Panc1 (cell line): ENCODE measurements around the gene ABCF3. TPM values are rescaled to one million over a fixed set of nuclear protein-coding genes. Genes with fewer than 3 reads are reported as not detected.

Experiments
- ATAC-seq: fragments of 200-7000 bp; cut with Tn5 transposase; 2 replicates; pipeline ENCODE4 v1.9.1; 2020; ENCODE audit warnings: mild to moderate bottlenecking, moderate library complexity
- BruUV-seq: library from RNA; stranded (reverse); fragments of 400-500 nt; replicated peaks from 2 replicates; lab custom pipeline; 2021; lab: Mats Ljungman, UMichigan
- CTCF ChIA-PET: fragments of 300-600 bp; sonication (Branson Sonifier 250); formaldehyde crosslinking; loops from one replicate; lab custom pipeline; 2022; ENCODE audit warnings: antibody characterized with exemption; lab: Charles Lee
- POLR2A ChIA-PET: fragments of 300-600 bp; sonication (Branson Sonifier 250); formaldehyde crosslinking; loops from one replicate; lab custom pipeline; 2022; ENCODE audit warnings: antibody characterized with exemption; lab: Charles Lee
- DNase-seq: peaks from one replicate; pipeline ENCODE4 v3.0.0-alpha.2; 2010; ENCODE audit warnings: low read depth, low spot score
- H3K27ac ChIP-seq: 2 replicates; pipeline ENCODE4 v1.5.1; 2011; ENCODE audit warnings: mild to moderate bottlenecking, low read length, inconsistent platforms
- H3K27me3 ChIP-seq: fragments of 200-500 bp; sonication (Bioruptor generic); 2 replicates; pipeline ENCODE4 v1.6.0; 2014; ENCODE audit warnings: low read length, inconsistent platforms; ENCODE audit not compliant: control insufficient read depth, insufficient read depth
- H3K36me3 ChIP-seq: fragments of 200-500 bp; sonication (Bioruptor generic); 2 replicates; pipeline ENCODE4 v1.5.1; 2014; ENCODE audit warnings: inconsistent platforms, mild to moderate bottlenecking, low read length, moderate library complexity; ENCODE audit not compliant: control insufficient read depth, insufficient read depth
- H3K4me1 ChIP-seq: 2 replicates; pipeline ENCODE4 v1.5.1; 2011; ENCODE audit warnings: inconsistent platforms, mild to moderate bottlenecking, low read length, moderate library complexity; ENCODE audit not compliant: control insufficient read depth, insufficient read depth
- H3K4me3 ChIP-seq, 2 experiments: 2 replicates each; pipeline ENCODE4 v1.5.1; 2011 to 2012; ENCODE audit warnings: low read depth in 2 of 2, low read length in 2 of 2, mild to moderate bottlenecking in 2 of 2, inconsistent platforms in 1 of 2, moderate library complexity in 1 of 2
- H3K9me3 ChIP-seq: fragments of 200-500 bp; sonication (Bioruptor generic); 2 replicates; pipeline ENCODE4 v1.5.1; 2014; ENCODE audit warnings: low read depth, mild to moderate bottlenecking, inconsistent platforms, low read length, moderate library complexity; ENCODE audit not compliant: control insufficient read depth, insufficient read depth
- CTCF ChIP-seq: fragments of 450-650 bp; IDR thresholded peaks from 2 replicates; pipeline ENCODE4 v1.5.1; 2017; ENCODE audit warnings: mild to moderate bottlenecking
- POLR2AphosphoS5 ChIP-seq: IDR thresholded peaks from 2 replicates; pipeline ENCODE4 v1.6.1; 2012; ENCODE audit warnings: mild to moderate bottlenecking, low read depth, low read length, moderate library complexity
- REST ChIP-seq, 2 experiments: IDR thresholded peaks; 2 replicates each; pipeline ENCODE4 v1.6.1; 2011 to 2012; ENCODE audit warnings: low read depth in 2 of 2, control low read depth in 1 of 2, low read length in 1 of 2, mild to moderate bottlenecking in 1 of 2, moderate library complexity in 1 of 2; ENCODE audit not compliant: insufficient read depth in 1 of 2
- SIN3A ChIP-seq: IDR thresholded peaks from 2 replicates; pipeline ENCODE4 v1.6.1; 2012; ENCODE audit warnings: low read depth, mild to moderate bottlenecking, low read length, moderate library complexity, borderline replicate concordance; ENCODE audit not compliant: insufficient read depth
- TCF7L2 ChIP-seq: IDR thresholded peaks from 2 replicates; pipeline ENCODE4 v1.6.1; 2011; ENCODE audit warnings: mild to moderate bottlenecking, low read depth, low read length, inconsistent platforms
- in situ Hi-C: cut with HindIII; loops from 2 replicates; pipeline ENCODE4 v1.10.0; 2016; ENCODE audit warnings: low sequenced_read_pairs, low pct_unique_long_range_greater_than_20kb
- intact Hi-C: fragments of 100-400 bp; cut with micrococcal nuclease; formaldehyde crosslinking; loops from one replicate; pipeline ENCODE4 v1.10.0; 2022; ENCODE audit not compliant: unreplicated experiment
- total RNA-seq: library from RNA; stranded (reverse); gene quantifications from one replicate; pipeline ENCODE4 v1.2.1, GENCODE V29; 2021; ENCODE audit not compliant: unreplicated experiment

Gene ABCF3
- total RNA-seq, 1 experiment from 2014 or later = 101 TPM

- TSS peak; percentile 97 for BruUV-seq
- TF ChIP-seq CTCF (no peak), REST (IDR thresholded peaks at IDR 0.05; ENCODE audit: insufficient read depth in 1 of 2, low read depth in 2 of 2, low read length in 1 of 2) (no peak), SIN3A (peak; percentile 16; the same call in 1 of the 2 replicates), POLR2AphosphoS5 (peak; percentile 94), TCF7L2 (0 out of 2 replicates have a peak, but pooled peaks have one; percentile 17)
- peak overlapping the region; percentile 92 for H3K27ac ChIP-seq
- intact Hi-C loops (no loop called here), in situ Hi-C loops (no loop called here)
- peak; percentile 95 for ATAC-seq
- H3K4me1 ChIP-seq = peaks cover 15% of the 10 kb centered on the region
- CTCF ChIA-PET = interaction anchor here (0.5 to 1.0 kb wide), 3 partner anchors 10 to 283 kb away, joined by 3 to 6 read pairs (median 4); no protein-coding TSS in a partner anchor
- H3K27me3 ChIP-seq = no peaks in the 10 kb centered on the region
- H3K9me3 ChIP-seq = no peaks in the 10 kb centered on the region
- DNase-seq = peak; percentile 97
- peak overlapping the region; percentile 88 to 91 for H3K4me3 ChIP-seq
- POLR2A ChIA-PET = interaction anchor here (0.6 kb wide), 1 partner anchor 740 kb away, joined by 4 read pairs; no protein-coding TSS in a partner anchor
- peaks cover 34% of the 10 kb centered on the region for H3K36me3 ChIP-seq
Observed at GRCh38 chr3:184185461-184186183, 377 bp upstream of the ABCF3 start.

- no peak for ATAC-seq
- intact Hi-C loops (no loop called here), in situ Hi-C loops (no loop called here)
- Histone ChIP-seq H3K36me3 (peaks cover 33% of the 10 kb centered on the region), H3K4me1 (peaks cover 15% of the 10 kb centered on the region), H3K27me3 (no peaks in the 10 kb centered on the region), H3K9me3 (no peaks in the 10 kb centered on the region), H3K4me3 (peak overlapping the region; percentile 88 to 91), H3K27ac (peak overlapping the region; percentile 92)
- TF ChIP-seq REST (IDR thresholded peaks at IDR 0.05; ENCODE audit: insufficient read depth in 1 of 2, low read depth in 2 of 2, low read length in 1 of 2) (no peak), CTCF (no peak), TCF7L2 (no peak), POLR2AphosphoS5 (no peak), SIN3A (no peak)
- POLR2A ChIA-PET = no interaction called here
- BruUV-seq = TSS peak; percentile 73
- no peak for DNase-seq
- CTCF ChIA-PET = no interaction called here
Observed at GRCh38 chr3:184186902-184187207, 856 bp downstream of the ABCF3 start.
